HG03159 (cell line): Measurements from ENCODE around the gene CYGB.

Experiments used
- ATAC-seq: cut with Tn5 transposase; IDR thresholded peaks from one replicate; pipeline ENCODE4 v1.9.1; 2021; ENCODE audit warnings: mild to moderate bottlenecking, moderate library complexity; ENCODE audit not compliant: unreplicated experiment

The CYGB gene

DNA sequence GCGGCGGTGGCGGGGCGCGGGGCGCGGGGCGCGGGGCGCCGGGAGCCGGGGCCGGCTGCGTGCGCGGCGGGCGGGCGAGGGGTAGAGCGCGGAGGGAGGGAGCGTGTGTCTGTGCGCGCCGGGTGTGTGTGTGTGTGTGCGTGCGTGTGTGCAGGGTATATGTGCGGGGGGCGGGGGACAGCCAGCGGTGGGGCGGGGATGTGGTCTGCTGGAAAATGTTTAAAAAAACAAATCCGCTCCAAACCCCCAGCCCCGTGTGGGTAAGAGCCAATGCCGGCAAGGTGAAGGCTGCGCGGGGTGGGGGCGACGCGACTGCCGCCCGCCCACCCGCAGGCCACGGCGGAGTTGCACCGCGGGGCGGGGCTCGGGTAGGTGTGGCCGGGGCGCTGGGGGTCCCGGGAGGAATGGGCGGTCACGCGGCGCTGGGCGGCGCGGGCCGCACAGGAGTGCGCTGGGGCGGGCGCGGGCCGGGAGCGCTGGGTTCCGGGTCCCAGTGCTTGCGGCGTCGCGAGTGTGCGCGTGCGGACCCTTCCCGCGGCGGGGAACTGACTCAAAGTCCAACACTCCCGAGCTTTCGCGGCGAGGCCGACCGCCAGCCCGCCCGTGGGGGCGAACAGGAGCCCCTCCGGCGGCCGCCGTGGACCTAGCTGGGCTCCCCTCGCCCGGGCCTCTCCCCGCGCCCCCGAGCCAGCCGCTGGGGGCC lies at the start of gene CYGB:
Gene CYGB (minus strand): TSS at position 132 of the 703 bp plus-strand sequence. CDS start 167 bp downstream, outside the sequence.
- ATAC-seq: no peak

DNA sequence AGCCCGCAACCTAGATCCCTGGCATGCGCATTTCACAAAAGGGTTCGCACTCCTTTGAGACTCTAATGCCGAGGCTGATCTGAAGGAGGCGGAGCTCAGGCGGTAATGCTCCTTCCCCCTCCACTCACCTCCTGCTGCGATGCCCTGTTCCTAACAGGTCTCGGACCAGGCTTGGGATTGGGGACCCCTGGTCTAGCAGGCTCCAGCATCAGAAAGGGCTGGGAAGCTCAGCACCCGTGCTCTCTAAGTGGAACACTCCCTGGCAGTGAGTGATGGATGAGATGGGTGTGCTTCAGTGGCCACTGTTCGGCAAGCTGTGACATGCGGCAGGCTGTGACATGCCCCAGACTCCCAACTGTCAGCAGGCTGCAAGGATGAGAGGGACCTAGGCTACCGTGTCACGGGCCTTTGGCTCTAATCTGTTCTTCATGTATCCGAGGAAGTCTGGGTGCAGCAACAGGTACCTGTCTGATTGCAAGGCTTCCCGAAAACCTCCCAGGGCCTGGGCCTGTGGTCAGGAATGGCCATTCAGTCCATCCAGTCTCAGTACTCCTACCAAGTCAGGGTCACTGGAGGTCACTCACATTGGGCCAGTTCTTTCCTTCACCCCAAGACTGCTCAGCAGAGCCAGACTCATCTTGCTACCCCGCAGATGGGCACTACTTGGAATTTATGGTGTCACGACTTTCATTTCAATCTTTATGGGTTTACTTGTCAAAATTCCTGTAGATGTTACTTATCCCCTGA lies 49.4 kb upstream of the CYGB start:
- ATAC-seq: no peak

DNA sequence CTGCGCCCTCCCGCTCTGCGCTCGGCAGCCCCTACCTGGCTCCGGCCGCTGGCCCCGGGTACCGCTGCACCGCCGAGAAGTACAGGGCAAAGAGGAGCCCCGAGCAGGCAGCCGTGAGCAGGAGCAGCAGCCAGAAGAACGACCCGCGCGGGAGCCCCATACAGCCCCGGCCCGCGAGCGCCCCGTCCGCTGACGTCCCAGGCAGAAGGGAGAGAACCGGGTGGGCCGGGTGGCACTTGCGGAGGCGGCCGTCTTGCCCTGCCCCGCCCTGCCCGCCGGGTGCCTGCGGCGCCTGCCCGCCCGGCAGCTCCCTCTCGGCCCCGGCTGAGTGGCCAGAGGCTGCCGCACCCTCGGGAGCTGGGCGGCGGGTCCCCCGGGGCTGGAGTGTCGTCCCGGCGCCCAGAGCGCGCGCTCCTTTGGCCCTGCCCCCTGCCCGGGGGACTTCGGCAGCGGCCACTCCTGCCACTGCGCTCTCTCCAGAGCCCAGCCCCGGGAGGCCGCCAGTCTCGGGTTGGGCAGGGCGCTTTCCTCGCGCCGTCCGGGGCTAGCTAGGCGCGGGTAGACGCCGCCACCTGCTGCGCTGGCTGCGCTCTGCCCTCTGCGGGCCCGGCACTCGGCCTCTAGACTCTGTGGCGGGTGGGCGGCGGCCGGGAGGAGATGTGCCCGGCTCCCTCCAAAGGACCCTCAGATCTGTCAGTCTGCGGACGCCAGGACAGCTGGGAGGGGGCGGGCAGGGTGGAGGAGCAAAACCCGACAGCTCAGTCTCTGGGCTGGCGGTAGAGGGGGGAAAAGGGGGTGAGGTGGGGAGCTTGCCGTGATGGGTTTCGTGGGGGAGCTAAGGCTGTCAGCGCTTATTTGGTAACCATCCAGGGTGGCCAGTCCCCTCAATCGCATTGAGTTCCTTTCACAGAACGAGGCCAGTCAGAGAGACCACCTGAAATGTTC lies 48.4 kb upstream of the CYGB start, which contains the start of gene ST6GALNAC2:
Gene ST6GALNAC2 (minus strand): TSS at position 212 of the 945 bp plus-strand sequence. CDS start 52 bp downstream, at position 160.
- no peak for ATAC-seq

DNA sequence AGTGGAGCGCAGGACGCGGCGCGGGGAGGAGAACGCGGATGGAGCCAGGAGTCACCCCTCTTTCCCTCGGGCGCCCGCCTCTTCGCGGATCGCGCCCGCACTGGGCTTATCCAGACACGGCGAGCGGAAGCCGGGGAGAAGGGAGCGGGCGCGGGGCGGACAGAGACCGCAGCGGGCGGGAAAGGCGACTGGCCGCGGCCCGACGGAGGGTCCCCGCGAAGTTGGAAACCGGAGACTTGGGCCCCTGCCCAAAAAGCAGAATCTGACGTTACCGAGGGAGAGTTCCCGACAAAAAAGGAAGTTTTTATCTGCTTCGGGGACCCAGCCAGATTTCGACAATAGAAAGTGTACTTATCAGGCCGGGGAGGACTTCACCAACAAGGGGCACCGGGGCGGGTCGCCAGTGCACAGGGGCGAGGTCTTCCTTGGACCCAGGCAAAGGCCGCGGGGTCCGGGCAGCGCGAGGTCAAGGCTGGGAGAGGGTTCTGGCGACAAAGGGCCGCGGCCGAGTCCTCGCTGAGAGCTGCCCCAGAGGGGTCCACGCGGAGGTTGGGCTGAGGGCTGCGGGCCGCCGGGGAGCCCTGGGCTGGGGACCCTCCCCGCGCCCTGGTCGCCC lies 47.6 kb upstream of the CYGB start:
- no peak for ATAC-seq

DNA sequence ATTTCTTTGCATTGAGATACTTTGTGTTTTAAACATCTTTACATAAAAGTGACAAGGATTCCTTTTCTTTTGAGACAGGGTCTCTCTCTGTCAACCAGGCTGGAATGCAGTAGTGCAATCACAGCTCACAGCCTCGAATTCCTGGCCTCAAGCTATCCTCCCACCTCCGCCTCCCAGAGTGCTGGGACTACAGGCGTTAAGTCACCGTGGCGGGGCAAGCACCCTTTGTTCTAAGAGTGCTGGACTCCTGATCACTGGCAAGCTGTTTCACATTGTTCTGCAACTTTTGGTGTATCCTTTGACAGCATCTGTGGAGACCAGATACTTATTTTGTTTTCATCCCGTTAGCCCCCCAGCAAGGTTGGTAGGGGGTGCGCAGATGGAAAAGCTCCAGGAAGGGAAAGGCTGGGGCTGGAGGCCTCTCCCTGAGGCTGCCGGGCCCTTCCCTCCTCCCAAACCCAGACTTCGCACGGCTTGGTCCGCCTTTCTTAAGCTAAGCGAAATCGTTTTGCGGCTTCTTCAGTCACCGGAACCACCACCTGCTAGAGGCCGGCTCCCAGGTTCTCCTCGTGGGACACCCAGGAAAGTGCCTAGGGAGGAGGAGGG lies 47.0 kb upstream of the CYGB start:
- ATAC-seq: no peak

DNA sequence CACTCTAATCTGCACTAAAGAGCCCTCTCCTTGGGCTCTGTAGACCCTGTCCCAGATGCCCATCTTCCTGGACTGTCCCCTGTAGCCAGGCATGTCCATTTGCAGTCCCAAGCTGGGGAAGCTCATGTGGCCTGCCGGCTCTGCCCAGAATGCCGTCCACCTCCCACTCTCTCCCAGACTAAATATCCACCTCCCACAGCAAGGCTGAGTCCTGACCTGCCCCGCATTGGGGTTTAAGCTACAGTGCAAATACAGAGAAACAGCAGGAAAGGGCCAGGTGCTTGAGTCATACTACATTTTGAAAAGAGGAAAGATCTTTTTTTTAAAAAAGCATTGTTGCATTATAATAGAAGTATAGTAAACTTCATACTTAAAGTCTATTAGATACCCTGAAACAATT lies 45.2 kb upstream of the CYGB start:
- ATAC-seq: no peak

DNA sequence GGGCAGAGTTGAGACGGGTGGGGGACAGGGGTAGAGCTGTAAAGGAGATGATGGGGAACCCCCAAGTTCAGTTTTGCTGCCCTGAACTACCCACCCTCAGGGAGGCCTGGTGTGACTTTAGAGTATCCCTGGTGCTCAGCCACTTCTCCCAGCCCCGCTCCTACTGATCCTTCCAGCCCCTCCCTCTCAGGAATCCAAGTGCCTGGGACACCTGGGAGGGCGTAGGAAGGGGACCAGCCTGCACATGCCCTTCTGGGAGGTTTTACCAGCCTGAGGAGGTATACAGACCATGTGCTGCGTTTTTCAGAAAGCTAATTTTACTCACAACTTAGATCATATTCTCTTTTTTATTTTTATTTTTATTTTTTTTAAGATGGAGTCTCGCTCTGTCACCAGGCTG lies 44.0 kb upstream of the CYGB start:
- ATAC-seq: no peak

DNA sequence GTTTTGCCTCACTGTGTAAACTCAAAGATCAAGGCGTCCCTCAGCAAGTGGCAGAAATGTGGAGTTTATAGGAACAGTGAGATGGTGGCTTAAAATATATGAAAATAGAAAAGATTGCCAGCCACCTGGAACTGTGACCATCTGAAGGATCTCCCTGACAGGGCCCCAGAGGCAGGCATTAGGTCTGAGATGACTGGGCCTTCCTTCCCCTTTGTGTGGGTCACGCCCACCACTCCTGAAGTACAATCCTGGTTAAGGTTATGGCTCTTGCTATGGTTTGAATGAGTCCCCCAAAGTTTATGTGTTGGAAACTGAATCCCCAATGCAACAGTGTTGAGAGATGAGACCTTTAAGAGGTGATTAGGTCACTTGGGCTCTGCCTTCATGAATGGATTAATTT lies 41.8 kb upstream of the CYGB start:
- ATAC-seq: no peak

DNA sequence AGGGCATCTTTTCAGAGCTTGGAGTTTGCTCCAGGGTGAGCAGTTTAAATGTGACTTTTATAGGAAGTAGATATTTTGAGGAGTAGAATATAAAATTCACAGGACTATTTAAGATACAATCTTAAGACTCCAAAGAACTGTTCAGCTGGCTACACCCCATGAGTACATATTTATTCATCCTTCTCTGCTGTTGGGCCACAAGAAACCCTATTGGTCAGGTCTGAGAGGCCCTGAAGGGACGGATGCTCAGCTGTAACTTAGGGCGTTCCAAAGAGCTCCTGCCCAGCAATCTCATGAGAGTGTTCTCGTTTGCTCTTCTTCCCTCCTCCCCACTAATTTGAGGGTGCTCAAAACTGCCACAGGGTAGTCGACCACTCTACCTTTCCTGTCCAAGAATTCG lies 40.9 kb upstream of the CYGB start:
- no peak for ATAC-seq

DNA sequence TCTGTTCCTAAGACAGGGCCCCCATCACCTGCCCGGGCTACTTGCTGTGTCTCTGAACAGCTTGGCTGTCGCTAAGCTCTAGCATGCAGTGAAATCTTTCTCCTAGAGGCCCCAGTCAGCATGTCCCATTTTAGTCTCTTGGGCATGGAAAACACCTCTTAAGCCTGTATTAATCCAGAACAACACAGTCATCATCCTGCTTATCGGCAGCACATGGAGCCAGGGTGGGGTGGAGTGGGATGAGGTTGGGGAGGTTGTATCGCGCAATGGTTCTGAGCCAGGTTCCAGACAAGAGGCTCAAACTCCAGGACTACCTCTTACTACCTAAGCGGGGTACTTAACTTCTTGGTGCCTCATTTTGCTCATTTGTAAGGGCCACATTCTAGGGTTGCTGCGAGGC lies 40.4 kb upstream of the CYGB start:
- no peak for ATAC-seq

DNA sequence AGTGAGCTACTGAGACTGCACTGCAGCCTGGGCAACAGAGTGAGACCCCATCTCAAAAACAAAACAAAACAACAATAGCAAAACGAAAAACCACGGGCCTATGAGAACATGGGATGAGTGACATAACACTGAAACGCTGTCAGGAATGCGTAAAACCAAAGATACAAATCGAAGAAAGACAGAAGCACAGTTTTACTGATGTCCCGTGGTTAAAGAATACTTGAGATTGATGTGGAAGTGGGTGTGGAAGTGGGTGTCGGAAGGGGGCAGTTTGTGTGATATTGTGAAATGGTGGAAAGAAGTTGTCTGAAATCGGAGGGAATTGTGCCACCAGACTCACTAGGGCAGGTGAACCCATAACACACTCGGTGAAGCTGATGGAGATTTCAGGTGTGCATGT lies 38.7 kb upstream of the CYGB start:
- ATAC-seq: no peak

DNA sequence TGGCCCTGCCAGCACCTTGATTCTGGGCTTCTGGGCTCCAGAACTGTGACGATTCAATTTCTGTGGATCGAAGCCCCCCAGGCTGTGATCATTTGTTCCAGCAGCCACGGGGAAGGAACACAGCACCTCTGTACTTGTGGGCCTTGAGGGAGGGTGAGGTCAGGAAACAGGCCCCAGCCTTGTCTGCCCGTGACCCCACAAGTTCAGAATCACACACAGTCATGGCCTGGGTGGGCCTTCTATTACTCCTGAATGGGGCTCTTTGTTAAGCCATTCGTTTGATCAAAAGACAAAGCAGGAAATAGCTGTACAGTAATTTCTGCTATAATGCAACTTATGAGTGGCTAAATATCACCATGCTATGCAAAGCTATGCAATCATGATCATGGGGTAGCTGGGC lies 38.1 kb upstream of the CYGB start:
- ATAC-seq: no peak

DNA sequence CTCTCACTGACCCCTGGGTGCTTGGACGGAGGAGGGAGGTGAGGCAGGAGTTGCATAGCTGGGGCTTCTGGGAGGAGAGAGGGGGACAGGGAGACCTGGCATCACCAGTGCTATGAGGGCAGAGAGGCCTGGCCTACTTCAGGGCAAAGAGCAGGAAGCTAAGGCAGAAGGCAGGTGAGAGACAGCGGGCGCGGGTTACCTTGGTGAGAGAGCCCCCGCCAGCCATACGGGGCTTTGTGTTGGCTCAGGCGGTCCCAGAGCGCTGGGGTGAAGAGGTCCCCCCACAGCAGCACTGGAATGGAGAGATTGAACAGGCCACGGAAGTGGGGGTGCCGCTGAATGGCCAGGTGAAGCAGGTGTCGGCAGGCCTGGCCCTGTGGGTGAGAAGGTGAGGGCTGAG lies 36.7 kb upstream of the CYGB start:
- ATAC-seq: no peak

DNA sequence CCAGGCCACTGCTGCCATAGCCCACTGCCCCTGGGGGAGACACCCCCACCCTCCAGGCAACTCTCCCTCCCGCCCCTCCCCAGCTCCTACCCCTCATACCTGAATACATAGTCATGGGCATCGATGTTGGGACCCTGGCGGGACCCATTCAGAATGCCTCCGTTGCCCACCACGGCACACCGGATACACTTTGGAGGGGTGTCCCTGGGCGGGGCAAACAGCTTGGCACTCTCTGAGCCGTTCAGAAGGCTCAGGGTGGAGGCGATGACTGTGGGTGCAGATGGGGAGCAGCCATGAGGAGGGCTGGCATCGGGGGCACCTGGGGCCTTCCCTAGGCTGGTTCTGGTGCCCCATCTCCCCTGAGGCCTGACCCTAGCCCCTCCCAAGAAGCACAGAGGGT lies 35.6 kb upstream of the CYGB start:
- ATAC-seq: no peak

DNA sequence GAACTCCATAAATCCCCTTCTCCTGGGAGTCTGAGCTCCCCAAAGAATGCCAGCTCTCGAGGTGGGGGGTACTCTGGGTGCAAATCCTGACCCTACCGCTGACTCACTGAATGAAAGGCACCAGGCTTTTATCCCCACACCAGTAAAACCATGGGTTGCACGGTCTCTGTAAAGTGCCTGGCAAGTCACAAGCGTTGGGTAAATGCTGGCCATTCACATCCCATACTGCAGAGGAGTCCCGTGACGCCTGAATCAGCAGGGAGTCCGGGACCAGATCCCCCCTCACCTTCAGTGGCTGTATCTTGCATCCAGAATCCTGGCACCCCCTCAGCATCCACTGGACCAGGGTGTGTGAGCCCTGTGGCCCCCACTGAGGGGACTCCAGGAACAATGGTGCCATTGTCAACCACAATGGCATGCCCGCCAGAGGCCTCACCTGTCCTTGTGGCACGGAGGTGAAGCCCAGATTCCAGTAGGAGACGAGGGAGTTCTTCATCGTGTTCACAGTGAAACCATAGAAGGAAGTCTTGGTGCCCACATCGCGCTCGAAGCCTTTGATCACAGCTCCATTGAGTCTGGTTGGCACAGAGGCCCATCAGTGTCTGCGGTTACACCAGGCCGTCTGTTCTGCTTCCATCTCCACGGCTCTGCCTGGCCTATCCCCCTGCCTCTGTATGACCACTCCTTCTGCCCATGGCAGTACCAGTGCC lies 34.8 kb upstream of the CYGB start:
- ATAC-seq: no peak

DNA sequence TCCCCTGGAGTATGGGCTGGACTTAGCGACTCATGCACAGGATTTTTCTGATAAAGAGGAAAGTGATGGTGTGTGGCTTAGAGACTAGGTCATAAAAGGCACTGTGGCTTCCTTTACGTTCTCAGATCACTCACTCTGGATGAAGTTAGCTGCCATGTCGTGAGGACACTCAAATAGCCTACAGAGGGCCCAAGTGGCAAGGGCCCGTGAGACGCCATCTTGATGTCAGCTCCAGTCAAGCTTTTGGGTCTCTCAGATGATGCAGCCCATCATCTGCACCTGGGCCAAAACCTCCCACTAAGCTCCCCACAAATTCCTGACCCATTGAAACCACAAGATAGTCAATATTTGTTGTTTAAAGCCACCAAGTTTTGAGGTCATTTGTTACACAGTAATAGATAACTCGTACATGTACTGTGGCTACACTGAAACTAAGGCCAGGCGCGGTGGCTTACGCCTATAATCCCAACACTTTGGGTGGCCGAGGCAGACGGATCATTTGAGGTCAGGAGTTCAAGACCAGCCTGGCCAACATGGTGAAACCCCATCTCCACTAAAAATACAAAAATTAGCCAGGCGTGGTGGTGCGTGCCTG lies 33.5 kb upstream of the CYGB start:
- no peak for ATAC-seq

DNA sequence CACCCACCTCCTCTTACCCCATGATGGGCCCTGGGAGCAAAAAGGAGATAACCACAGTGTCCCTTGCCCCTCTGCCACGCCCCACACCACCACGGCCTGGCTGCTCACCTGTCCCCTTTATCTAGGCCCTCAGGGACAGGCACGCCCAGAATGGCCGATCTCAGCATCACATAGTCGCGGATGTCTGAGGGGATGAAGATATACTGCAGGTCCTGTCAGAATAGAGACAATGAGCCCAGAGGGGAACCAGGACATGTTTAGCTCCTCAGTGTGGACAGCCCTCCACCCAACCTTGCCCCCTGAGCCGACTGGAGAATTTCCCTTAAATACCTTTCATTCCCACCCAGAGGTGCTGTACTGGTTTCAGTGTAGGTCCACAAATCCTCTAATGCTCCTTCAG lies 32.9 kb upstream of the CYGB start:
- ATAC-seq: no peak

DNA sequence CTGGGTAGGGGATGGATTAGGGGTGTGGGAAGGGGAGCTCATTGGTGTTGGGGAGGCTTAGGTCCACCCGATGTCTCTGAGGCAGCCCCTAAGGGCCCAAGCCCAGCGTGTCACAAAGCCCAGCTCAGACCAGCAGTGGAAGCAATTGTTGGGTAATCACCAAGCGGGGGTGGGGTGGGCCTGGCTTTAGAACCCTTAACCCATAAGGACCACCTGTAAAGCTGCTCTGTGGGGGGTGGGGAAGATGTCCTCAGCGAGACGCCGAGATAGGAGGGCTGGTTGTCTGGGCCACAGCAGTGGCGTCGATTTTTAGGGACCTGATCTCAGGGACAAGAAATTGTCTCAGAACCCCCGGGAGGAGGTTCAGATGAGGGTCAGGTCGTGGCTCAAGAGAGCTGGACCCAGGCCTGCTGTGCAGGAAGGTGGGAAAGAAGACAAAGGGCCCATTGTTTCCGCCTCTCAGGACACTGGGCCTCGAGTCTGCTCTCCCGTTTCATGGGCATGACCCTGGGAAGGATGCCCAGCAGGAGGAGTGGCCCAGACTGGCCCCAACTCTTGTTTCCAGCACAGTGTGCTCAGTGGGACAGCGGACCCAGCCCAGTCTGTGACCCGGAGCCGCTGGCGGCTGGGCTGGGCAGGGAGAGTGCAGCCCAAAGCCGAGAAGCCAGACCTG lies 32.2 kb upstream of the CYGB start:
- no peak for ATAC-seq

DNA sequence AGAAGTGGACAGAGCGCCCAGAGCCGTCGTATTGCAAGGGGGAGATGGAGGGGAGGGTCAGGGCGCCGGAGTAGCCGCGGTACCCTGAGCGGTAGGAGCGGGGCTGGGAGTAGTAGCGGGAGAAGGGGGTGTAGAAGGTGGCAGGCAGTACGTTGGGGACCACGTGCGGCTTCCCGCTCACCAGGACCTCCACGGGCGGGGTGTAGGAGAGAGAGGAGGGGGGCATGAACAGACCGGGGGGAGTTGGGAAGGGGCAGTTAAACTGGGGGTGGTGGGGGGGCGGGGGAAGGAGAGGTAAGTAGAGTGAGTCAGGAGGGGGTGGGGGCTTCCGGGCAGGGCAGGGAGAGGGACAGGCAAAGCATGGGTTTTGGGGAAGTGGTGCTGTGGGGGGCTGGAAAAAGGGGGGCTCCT lies 31.3 kb upstream of the CYGB start:
- ATAC-seq: no peak
